ENCODE data around the gene SNHG17. TPM values are rescaled to one million over a fixed set of nuclear protein-coding genes. Genes with fewer than 3 reads are reported as not detected.

SNHG17 gene
- total RNA-seq, 1 donor from 2014 or later, result 18.0 TPM

DNA sequence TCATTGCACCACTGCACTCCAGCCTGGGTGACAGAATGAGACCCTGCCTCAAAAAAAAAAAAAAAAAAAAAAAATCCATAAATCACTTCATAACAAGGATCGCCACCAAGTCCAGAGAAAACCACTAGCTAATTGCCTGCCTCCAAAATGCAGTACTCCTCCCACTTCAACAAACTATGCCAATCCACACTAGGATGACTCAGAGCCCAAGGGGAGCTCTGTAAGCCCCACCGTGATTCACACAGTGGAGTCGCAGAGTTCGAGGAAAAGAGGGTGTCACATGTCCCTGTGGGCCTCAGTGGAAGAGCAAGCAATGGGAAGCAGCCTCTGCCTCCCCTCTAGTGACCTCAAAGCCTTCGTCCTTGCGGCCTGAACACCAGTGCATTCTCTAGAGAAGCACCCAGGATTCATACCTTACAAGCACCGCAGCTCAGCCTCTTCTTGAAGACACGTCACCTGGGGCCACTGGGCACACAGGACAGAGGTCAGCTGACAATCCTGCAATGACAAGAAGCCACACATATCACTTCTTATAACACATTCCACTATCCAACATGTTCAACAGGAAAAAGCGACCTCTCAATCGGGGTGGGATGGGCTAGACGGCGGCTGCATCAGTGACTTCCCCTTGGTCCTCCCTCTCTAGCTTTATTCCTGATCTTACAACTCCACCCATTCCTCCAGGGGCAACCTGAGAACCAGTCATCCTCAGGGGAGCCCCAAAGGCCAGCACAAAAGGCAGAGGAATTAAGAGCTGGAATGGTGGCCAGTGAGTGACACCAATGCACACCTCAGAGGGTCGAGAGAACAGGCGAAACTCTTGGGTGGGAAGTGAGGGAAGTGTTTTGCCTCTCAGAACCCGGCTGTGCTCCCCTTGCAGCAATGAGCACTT, 8.9 kb downstream of the SNHG17 start:
- peaks cover 64% of the 10 kb centered on the region for H3K36me3 Mint-ChIP-seq (ENCODE audit: low read depth, unreplicated experiment)

DNA sequence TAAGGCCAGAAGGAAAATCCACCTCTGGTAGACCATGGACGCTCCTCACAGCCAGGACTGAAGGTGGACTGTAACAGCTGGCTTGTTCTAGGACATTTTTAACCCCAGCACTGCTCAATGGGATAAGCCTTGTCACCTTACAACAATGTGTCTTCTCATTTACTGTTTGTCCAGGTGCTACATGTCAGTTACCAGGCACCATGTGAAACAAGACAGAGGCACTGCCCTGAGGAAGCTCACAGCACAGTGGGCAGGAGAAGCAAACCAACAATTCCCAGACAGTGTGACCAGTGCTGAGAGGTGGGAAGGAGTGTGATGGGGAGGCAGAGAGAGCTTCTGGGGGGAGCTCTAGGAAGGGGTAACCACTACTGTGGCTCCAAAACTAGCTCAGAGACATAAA, 10.7 kb downstream of the SNHG17 start:
- Mint-ChIP-seq H3K27ac (ENCODE audit: unreplicated experiment) (no peak overlapping the region), H3K4me3 (ENCODE audit: unreplicated experiment) (no peak overlapping the region), H3K36me3 (ENCODE audit: low read depth, unreplicated experiment) (peaks cover 64% of the 10 kb centered on the region), H3K9me3 (ENCODE audit: unreplicated experiment) (no peaks in the 10 kb centered on the region), H3K4me1 (ENCODE audit: unreplicated experiment) (no peaks in the 10 kb centered on the region), H3K27me3 (ENCODE audit: unreplicated experiment) (peaks cover 4% of the 10 kb centered on the region)
- DNase-seq (ENCODE audit: low spot score), result no peak
- TF ChIP-seq, protein P1, sequence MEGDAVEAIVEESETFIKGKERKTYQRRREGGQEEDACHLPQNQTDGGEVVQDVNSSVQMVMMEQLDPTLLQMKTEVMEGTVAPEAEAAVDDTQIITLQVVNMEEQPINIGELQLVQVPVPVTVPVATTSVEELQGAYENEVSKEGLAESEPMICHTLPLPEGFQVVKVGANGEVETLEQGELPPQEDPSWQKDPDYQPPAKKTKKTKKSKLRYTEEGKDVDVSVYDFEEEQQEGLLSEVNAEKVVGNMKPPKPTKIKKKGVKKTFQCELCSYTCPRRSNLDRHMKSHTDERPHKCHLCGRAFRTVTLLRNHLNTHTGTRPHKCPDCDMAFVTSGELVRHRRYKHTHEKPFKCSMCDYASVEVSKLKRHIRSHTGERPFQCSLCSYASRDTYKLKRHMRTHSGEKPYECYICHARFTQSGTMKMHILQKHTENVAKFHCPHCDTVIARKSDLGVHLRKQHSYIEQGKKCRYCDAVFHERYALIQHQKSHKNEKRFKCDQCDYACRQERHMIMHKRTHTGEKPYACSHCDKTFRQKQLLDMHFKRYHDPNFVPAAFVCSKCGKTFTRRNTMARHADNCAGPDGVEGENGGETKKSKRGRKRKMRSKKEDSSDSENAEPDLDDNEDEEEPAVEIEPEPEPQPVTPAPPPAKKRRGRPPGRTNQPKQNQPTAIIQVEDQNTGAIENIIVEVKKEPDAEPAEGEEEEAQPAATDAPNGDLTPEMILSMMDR (IDR thresholded peaks at IDR 0.05; ENCODE audit: unreplicated experiment), result no peak

More for the DNA sequence above, 8.9 kb downstream of the SNHG17 start:
- Mint-ChIP-seq H3K9me3 (ENCODE audit: unreplicated experiment) (no peaks in the 10 kb centered on the region), H3K27ac (ENCODE audit: unreplicated experiment) (no peak overlapping the region), H3K4me1 (ENCODE audit: unreplicated experiment) (peaks cover 2% of the 10 kb centered on the region), H3K4me3 (ENCODE audit: unreplicated experiment) (no peak overlapping the region), H3K27me3 (ENCODE audit: unreplicated experiment) (peaks cover 4% of the 10 kb centered on the region)
- no peak for DNase-seq (ENCODE audit: low spot score)
- TF ChIP-seq, protein P1 (IDR thresholded peaks at IDR 0.05; ENCODE audit: unreplicated experiment), result no peak

DNA sequence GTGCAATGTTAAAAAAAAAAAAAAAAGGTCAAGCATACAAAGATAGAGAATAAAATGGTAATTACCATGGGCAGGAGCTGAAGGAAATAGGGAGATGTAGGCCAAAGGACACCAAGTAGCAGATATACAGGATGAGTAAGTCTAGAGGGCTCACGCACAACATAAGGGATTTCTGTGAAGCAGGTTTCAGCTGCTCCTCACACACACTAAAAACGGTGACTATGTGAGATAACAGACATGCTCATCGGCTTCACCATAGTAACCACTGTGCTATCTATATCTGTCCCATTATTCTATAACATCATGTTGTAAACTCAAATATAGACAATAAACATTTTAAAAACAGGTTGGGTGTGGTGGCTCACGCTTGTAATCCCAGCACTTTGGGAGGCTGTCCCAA, 11.6 kb downstream of the SNHG17 start:
- Mint-ChIP-seq H3K27me3 (ENCODE audit: unreplicated experiment) (peaks cover 2% of the 10 kb centered on the region), H3K4me1 (ENCODE audit: unreplicated experiment) (no peaks in the 10 kb centered on the region), H3K27ac (ENCODE audit: unreplicated experiment) (no peak overlapping the region), H3K4me3 (ENCODE audit: unreplicated experiment) (peak overlapping the region; percentile 42), H3K9me3 (ENCODE audit: unreplicated experiment) (no peaks in the 10 kb centered on the region), H3K36me3 (ENCODE audit: low read depth, unreplicated experiment) (peaks cover 56% of the 10 kb centered on the region)
- DNase-seq (ENCODE audit: low spot score), result no peak
- TF ChIP-seq, protein P1 (IDR thresholded peaks at IDR 0.05; ENCODE audit: unreplicated experiment), result no peak

DNA sequence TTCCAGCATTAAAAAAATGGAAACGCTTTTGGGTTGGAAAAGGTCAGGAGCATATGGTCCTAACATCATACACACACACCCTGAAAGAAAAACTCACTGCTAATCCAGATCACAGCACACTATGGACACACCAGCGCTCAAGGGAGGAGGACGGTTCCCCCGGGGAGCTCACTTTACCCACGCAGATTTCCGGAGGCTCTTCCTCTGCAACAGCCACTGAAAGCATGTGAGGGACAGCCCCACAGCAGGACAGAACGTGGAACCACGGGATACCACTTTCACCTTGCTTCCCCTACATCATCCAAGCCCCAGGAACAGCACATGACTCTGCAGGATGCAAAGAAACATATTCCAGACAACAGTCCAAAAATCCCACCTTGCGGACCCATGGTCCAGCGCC, 13.2 kb downstream of the SNHG17 start:
- DNase-seq (ENCODE audit: low spot score), result no peak
- TF ChIP-seq, protein P1 (IDR thresholded peaks at IDR 0.05; ENCODE audit: unreplicated experiment), result no peak
- Mint-ChIP-seq H3K36me3 (ENCODE audit: low read depth, unreplicated experiment) (peaks cover 40% of the 10 kb centered on the region), H3K4me1 (ENCODE audit: unreplicated experiment) (no peaks in the 10 kb centered on the region), H3K27ac (ENCODE audit: unreplicated experiment) (no peak overlapping the region), H3K9me3 (ENCODE audit: unreplicated experiment) (no peaks in the 10 kb centered on the region), H3K27me3 (ENCODE audit: unreplicated experiment) (peaks cover 2% of the 10 kb centered on the region), H3K4me3 (ENCODE audit: unreplicated experiment) (no peak overlapping the region)

Data from endothelial cell (in vitro differentiated cells).